Esophagus muscularis mucosa (tissue), 4 donors: ENCODE data around the gene EPB41.

Experiments
- EP300 ChIP-seq: sonication (generic); formaldehyde crosslinking; IDR thresholded peaks from one replicate; pipeline ENCODE4 v1.6.1; 2017; ENCODE audit warnings: antibody characterized with exemption
- POLR2A ChIP-seq: fragments of 450-650 bp; IDR thresholded peaks from one replicate; pipeline ENCODE4 v1.6.1; 2017; ENCODE audit warnings: antibody characterized with exemption, moderate library complexity, mild to moderate bottlenecking, low read depth
- POLR2AphosphoS5 ChIP-seq, 2 donors: sonication (generic); formaldehyde crosslinking; IDR thresholded peaks; one replicate each; pipeline ENCODE4 v1.6.1; 2017; ENCODE audit warnings: antibody characterized with exemption in 2 of 2
- TF ChIP-seq, protein P1 (sequence below), 3 experiments: fragments of 200-600 bp in 2 of 3; fragments of 450-650 bp in 1 of 3; sonication (generic) in 2 of 3; IDR thresholded peaks; one replicate each; pipeline ENCODE4 v1.5.1; 2017 to 2019; ENCODE audit warnings: antibody characterized with exemption in 3 of 3, mild to moderate bottlenecking in 2 of 3, moderate library complexity in 1 of 3

DNA sequence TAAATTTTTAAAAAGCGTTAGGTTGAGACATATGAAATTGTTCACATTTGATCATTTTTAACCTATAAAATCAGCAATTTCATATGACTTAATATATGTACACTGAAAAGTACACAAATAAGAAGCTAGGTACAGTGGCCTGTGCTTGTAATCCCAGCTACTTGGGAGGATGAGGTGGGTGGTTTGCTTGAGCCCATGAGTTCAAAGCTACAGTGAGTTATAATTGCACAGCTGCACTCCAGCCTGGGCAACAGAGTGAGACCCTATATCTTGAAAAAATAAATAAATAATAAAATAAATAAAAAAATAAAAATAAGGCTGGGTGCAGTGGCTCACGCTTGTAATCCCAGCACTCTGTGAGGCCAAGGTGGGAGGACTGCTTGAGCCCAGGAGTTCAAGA, 5.2 kb upstream of the EPB41 start:
- TF ChIP-seq POLR2AphosphoS5 (IDR thresholded peaks at IDR 0.05) = no peak
- TF ChIP-seq, protein P1, sequence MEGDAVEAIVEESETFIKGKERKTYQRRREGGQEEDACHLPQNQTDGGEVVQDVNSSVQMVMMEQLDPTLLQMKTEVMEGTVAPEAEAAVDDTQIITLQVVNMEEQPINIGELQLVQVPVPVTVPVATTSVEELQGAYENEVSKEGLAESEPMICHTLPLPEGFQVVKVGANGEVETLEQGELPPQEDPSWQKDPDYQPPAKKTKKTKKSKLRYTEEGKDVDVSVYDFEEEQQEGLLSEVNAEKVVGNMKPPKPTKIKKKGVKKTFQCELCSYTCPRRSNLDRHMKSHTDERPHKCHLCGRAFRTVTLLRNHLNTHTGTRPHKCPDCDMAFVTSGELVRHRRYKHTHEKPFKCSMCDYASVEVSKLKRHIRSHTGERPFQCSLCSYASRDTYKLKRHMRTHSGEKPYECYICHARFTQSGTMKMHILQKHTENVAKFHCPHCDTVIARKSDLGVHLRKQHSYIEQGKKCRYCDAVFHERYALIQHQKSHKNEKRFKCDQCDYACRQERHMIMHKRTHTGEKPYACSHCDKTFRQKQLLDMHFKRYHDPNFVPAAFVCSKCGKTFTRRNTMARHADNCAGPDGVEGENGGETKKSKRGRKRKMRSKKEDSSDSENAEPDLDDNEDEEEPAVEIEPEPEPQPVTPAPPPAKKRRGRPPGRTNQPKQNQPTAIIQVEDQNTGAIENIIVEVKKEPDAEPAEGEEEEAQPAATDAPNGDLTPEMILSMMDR (IDR thresholded peaks at IDR 0.05) = no peak
- TF ChIP-seq EP300 = no peak
- TF ChIP-seq POLR2A = no peak
